Skeletal muscle satellite cell (primary cell): ENCODE data around the gene CDK19.
"Not testable (repeated sequence)": the region's sequence is repeated elsewhere in the genome, so short reads cannot be mapped to it uniquely, and the experiment has no call there.

ENCODE experiments used
- H3K27me3 ChIP-seq: 2 replicates; pipeline ENCODE4 v1.7.0; 2013; ENCODE audit warnings: low read length; ENCODE audit not compliant: control insufficient read depth, insufficient read depth
- H3K36me3 ChIP-seq: 2 replicates; pipeline ENCODE4 v1.7.0; 2013; ENCODE audit warnings: mild to moderate bottlenecking, control low read depth, low read length; ENCODE audit not compliant: insufficient read depth
- H3K4me1 ChIP-seq: 2 replicates; pipeline ENCODE4 v1.7.0; 2013; ENCODE audit warnings: low read length; ENCODE audit not compliant: control insufficient read depth, insufficient read depth
- H3K4me2 ChIP-seq: 2 replicates; pipeline ENCODE4 v1.7.0; 2013; ENCODE audit warnings: mild to moderate bottlenecking, low read length
- H3K4me3 ChIP-seq: 2 replicates; pipeline ENCODE4 v1.7.0; 2013; ENCODE audit warnings: low read length
- H3K9ac ChIP-seq: 2 replicates; pipeline ENCODE4 v1.7.0; 2013; ENCODE audit warnings: mild to moderate bottlenecking, low read depth, low read length, moderate library complexity
- H3K9me3 ChIP-seq: replicated peaks from 2 replicates; pipeline ENCODE4 v1.7.0; 2013; ENCODE audit warnings: mild to moderate bottlenecking, control low read depth, low read length

Gene CDK19

DNA sequence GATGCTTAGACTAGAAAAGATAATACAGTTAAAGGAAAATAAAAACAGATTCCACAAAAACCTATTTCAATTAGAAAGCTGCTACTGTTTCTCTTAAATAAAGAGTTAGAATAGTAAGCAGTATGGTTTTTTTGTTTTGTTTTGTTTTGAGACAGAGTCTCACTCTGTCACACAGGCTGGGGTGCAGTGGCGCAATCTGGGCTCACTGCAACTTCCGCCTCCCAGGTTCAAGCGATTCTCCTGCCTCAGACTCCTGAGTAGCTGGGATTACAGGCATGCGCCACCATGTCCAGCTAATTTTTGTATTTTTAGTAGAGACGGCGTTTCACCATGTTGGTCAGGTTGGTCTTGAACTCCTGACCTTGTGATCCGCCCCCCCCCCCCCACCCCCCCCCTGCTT is 95.7 kb downstream of the CDK19 start:
- H3K4me3 ChIP-seq, H3K9me3 ChIP-seq, H3K27me3 ChIP-seq, H3K9ac ChIP-seq, H3K4me2 ChIP-seq, H3K4me1 ChIP-seq, H3K36me3 ChIP-seq: not testable (repeated sequence)

DNA sequence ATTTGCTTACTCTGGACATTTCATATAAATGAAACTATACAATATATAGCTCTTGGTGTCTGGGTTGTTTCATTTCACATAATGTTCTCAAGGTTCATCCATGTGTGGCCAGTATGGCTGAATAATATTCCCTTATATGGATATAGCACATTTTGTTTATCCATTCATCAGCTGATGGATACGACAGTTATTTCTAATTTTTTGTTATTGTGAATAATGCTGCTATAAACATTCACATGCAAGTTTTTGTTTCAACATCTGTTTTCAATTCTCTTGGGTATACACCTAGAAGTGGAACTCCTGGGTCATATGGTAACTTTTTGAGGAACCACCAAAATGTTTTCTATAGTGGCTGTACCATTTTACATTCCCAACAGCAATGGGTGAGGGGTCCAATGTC is 101.1 kb downstream of the CDK19 start:
- H3K9me3 ChIP-seq = no peaks in the 10 kb centered on the region
- H3K4me1 ChIP-seq = no peaks in the 10 kb centered on the region
- no peak overlapping the region for H3K4me2 ChIP-seq
- no peak overlapping the region for H3K4me3 ChIP-seq
- no peaks in the 10 kb centered on the region for H3K27me3 ChIP-seq
- no peak overlapping the region for H3K9ac ChIP-seq
- H3K36me3 ChIP-seq = no peaks in the 10 kb centered on the region

- Histone ChIP-seq H3K4me3 (no peak overlapping the region), H3K9me3 (no peaks in the 10 kb centered on the region), H3K4me2 (no peak overlapping the region), H3K36me3 (no peaks in the 10 kb centered on the region), H3K4me1 (peaks cover 5% of the 10 kb centered on the region), H3K27me3 (no peaks in the 10 kb centered on the region), H3K9ac (no peak overlapping the region)
These were observed 103.0 kb downstream of the CDK19 start for GRCh38 chr6:110712238-110712637.

DNA sequence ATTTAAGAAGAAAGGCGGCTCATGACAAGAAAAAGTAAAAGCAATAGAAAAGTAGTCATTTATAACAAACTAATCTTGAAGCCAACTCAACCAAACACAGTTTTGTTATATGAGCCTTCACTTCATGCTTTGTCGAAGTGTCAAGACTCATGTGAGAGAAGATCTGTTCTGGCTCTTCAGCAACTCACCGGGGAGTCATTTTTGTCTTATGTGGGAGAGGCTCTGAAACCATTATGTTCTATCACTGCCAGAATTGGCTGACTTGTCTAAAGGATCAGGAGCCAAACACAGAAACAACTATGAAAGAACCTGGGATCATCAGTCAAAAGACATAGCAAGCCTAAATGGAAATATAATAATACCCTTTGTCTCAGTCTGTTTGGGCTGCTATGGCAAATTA is 105.2 kb downstream of the CDK19 start:
- no peaks in the 10 kb centered on the region for H3K27me3 ChIP-seq
- H3K9ac ChIP-seq = no peak overlapping the region
- H3K4me3 ChIP-seq = no peak overlapping the region
- H3K36me3 ChIP-seq = no peaks in the 10 kb centered on the region
- no peak overlapping the region for H3K4me2 ChIP-seq
- H3K4me1 ChIP-seq = peaks cover 5% of the 10 kb centered on the region
- H3K9me3 ChIP-seq = no peaks in the 10 kb centered on the region

GRCh38 chr6:110708295-110708950 is 106.8 kb downstream of the CDK19 start:
- Histone ChIP-seq H3K4me2 (no peak overlapping the region), H3K36me3 (no peaks in the 10 kb centered on the region), H3K9me3 (no peaks in the 10 kb centered on the region), H3K27me3 (no peaks in the 10 kb centered on the region), H3K9ac (no peak overlapping the region), H3K4me1 (peaks cover 13% of the 10 kb centered on the region), H3K4me3 (no peak overlapping the region)

DNA sequence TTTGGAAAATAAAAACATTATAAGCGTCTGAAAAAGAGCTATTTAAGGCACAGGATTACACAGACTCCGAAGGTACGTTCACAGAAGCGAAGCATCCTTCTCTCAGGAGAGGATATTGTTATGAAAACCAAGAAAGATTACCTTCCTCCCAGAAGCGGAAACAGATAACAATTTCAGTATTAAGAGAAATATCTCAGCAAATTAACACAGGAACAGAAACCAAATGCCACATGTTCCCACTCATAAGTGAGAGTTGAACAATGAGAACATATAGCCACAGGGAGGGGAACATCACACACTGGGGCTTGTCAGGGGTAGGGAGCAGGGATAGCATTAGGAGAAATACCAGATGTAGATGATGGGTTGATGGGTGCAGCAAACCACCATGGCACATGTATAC is 109.7 kb downstream of the CDK19 start:
- Histone ChIP-seq H3K27me3 (no peaks in the 10 kb centered on the region), H3K4me3 (no peak overlapping the region), H3K4me2 (no peak overlapping the region), H3K9ac (no peak overlapping the region), H3K4me1 (peaks cover 13% of the 10 kb centered on the region), H3K36me3 (no peaks in the 10 kb centered on the region), H3K9me3 (no peaks in the 10 kb centered on the region)

- Histone ChIP-seq H3K4me3 (no peak overlapping the region), H3K4me1 (peaks cover 22% of the 10 kb centered on the region), H3K9ac (no peak overlapping the region), H3K9me3 (no peaks in the 10 kb centered on the region), H3K36me3 (no peaks in the 10 kb centered on the region), H3K4me2 (peak overlapping the region; percentile 21), H3K27me3 (no peaks in the 10 kb centered on the region)
These were observed 111.2 kb downstream of the CDK19 start for GRCh38 chr6:110703906-110704594.

DNA sequence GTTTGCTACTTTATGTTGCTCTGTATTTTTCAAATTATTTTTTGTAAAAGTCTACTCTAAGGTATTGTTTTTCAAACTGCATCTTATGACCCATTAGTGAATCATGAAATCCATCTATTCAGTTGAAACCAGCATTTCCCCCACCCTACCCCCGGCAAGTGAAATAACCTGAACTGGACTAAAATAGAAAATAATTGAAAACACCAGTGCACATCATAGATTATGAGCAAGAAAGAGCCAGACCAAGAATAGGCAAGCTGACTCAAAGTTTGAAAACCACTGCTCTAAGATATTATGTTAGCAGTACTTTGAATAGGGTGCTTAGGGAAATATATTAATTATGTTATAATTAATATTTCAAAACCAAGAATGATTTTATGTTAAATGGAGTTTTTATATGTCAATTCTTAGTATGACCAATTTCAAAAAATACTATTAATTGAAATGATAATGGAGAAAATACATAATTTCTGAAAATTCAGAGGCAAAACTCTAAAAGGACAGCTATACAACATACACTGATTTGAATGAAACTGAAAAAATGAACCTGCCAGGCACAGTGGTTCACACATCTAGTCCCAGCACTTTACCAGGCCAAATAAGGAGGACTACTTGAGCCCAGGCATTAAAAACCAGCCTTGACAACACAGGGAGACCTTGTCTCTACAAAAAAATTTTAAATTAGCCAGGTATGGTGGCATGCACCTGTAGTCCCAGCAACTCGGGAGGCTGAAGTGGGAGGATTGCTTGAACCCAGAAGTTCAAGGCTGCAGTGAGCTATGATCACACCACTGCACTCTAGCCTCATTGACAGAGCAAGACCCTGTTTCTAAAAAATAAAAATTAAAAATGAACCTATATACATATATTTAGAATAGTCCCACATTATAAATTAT is 112.0 kb downstream of the CDK19 start:
- H3K36me3 ChIP-seq = no peaks in the 10 kb centered on the region
- H3K4me2 ChIP-seq = peak overlapping the region; percentile 21
- no peaks in the 10 kb centered on the region for H3K9me3 ChIP-seq
- H3K4me1 ChIP-seq = peaks cover 20% of the 10 kb centered on the region
- H3K27me3 ChIP-seq = no peaks in the 10 kb centered on the region
- no peak overlapping the region for H3K4me3 ChIP-seq
- no peak overlapping the region for H3K9ac ChIP-seq

- no peak overlapping the region for H3K4me2 ChIP-seq
- peaks cover 17% of the 10 kb centered on the region for H3K4me1 ChIP-seq
- H3K27me3 ChIP-seq = no peaks in the 10 kb centered on the region
- no peak overlapping the region for H3K4me3 ChIP-seq
- no peak overlapping the region for H3K9ac ChIP-seq
- no peaks in the 10 kb centered on the region for H3K9me3 ChIP-seq
- no peaks in the 10 kb centered on the region for H3K36me3 ChIP-seq
These were observed 115.5 kb downstream of the CDK19 start for GRCh38 chr6:110699780-110700179.

DNA sequence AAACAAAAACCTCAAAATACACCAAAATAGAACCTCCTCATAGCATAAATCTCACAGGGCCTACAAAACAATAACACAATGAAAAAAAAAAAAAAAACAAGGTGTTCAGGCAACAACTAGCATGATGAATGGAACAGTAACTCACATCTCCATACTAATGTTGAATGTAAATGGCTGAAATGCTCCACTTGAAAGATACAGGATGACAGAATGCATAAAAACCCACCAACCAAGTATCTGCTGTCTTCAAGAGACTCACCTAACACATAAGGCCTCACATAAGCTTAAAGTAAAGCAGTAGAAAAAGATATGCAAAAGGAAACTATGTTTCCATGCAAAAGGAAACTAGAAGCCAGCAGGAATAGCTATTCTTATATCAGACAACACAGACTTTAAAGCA is 121.3 kb downstream of the CDK19 start:
- no peaks in the 10 kb centered on the region for H3K9me3 ChIP-seq
- no peaks in the 10 kb centered on the region for H3K36me3 ChIP-seq
- no peaks in the 10 kb centered on the region for H3K27me3 ChIP-seq
- no peaks in the 10 kb centered on the region for H3K4me1 ChIP-seq
- H3K9ac ChIP-seq = no peak overlapping the region
- no peak overlapping the region for H3K4me2 ChIP-seq
- no peak overlapping the region for H3K4me3 ChIP-seq

DNA sequence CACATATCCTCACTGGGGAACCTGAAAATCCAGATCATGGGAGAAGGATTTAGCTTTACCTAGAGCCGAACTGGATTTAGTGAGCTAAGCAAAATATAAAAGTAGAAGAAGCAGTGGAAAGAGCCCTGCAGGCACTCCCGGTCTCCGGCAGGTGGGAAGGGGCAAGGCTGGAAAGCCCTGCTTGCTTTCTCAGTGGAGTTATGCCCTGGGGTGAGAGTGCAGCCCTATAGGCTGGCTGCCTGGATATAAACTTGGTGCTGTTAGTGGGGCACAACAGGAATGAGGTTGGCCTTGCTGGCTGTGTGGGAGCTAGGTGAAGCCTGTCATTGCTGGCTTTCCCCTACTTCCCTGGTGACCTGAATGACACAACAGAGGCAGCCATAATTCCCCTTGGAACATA is 122.0 kb downstream of the CDK19 start:
- no peak overlapping the region for H3K4me2 ChIP-seq
- H3K4me1 ChIP-seq = no peaks in the 10 kb centered on the region
- no peak overlapping the region for H3K9ac ChIP-seq
- no peaks in the 10 kb centered on the region for H3K36me3 ChIP-seq
- no peak overlapping the region for H3K4me3 ChIP-seq
- no peaks in the 10 kb centered on the region for H3K27me3 ChIP-seq
- no peaks in the 10 kb centered on the region for H3K9me3 ChIP-seq
